SW480 (cell line): Measurements from ENCODE around the gene INSYN1.
"Not testable (repeated sequence)": the region's sequence is repeated elsewhere in the genome, so short reads cannot be mapped to it uniquely, and the experiment has no call there.

Experiments
- DNase-seq: peaks from one replicate; pipeline ENCODE4 v3.0.0-alpha.2; 2016; ENCODE audit warnings: low spot score

INSYN1 gene, protein sequence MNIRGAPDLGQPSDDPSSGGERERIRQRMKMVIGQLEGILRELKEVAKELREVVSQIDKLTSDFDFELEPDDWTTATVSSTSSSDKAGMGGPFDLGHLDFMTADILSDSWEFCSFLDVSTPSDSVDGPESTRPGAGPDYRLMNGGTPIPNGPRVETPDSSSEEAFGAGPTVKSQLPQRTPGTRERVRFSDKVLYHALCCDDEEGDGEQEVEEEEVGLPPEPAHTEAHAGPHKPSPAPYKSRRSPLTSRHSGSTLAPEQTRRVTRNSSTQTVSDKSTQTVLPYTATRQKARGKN

DNA sequence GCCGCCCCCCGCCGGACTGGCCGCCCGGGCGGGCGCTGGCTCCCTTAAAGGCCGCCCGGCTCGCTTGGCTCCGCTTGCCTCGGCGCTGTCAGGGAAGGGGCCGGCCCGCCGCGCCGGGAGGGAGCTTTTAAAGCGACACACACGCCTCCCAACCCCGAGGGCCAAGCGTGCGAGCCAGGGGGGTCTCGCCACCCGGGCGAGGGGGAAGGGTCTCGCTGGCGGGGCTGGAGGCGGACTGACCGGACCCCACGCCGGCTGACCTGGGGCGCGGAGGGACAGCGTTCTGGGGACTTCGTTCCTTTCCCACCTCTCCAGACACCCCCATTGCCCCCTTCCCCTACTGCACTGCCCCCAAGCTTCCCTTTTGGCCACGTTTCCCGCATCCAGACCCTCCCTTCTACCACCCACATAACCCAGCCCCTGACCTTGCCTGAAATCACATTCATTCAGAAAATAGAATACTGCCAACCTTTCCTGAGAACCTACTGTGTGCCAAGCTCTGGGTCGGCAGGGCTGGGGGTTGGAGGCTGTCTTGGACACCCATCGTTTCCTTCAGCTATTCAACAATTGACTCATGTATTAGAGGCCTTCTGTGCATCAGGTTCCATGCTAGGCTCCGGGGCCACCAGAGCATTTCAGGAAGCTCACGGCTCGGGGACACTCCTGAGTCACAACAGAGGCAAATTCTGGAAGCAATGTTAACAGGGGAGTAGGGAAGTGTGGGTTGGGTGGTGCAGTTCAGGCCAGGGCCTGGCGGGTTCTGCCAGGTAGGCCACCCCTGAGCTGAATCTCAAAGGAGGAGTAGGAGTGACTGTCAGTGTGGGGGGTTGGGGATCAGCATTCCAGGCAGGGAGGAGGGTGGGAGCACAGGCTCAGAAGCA is at the start of gene INSYN1:
Gene INSYN1, minus strand, starts transcription at position 102 of the 881 bp plus-strand sequence. CDS start 2,221 bp downstream, outside the sequence.
- no peak for DNase-seq

- no peak for DNase-seq
These were observed 49.4 kb upstream of the INSYN1 start for GRCh38 chr15:73802431-73803041.

DNA sequence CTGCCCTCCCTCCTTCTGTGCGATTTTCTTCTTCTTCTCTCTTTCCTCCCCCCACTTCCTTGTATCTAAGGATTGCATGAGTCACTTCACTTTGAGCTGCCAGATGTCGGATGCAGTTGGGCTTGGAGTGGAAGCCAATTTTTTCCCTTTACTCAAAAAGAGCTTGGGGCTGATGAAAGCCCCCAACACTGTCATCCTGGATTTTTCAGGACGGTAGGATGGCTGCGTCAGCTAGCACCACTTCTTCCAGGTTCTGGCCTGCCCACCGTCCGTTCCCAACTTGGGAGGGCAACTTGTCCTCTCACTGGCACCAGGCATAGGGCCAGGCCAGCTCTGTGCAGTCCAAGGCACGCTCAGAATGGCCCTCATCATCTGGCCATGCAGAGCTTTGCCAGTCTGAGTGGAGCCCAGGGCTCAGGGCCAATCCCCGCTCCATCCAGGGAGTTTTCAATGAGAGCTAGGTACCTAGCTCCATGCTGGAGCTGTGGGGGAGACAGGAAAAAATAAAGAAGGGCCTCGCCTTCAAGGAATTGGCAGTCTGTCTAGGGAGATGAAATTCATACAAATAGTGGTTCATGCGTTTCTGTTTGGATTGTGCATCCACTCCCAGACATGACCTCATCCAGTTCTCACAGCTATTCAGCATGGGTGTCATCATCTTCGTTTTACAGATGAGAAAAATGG is 47.7 kb upstream of the INSYN1 start:
- DNase-seq: no peak

DNA sequence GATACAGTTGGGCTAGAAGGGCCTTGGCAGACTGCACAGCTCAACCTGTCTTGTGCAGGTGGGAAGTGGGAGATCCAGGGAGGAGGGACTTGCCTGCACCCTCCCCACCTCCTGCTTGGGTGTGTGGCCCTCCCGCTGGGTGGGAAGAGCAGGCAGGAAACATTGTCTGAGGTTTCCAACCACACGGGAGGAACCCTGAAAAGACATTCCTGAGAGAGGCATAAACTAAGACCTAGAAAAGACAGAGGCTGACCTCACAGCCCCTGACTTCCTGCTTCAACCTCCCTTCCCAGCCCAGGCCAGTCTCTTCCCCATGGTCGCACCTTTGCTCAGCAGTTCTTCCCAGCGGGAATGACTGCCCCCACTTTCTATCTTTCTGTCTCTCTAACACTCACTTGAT is 46.3 kb upstream of the INSYN1 start:
- DNase-seq: peak; percentile 17

DNA sequence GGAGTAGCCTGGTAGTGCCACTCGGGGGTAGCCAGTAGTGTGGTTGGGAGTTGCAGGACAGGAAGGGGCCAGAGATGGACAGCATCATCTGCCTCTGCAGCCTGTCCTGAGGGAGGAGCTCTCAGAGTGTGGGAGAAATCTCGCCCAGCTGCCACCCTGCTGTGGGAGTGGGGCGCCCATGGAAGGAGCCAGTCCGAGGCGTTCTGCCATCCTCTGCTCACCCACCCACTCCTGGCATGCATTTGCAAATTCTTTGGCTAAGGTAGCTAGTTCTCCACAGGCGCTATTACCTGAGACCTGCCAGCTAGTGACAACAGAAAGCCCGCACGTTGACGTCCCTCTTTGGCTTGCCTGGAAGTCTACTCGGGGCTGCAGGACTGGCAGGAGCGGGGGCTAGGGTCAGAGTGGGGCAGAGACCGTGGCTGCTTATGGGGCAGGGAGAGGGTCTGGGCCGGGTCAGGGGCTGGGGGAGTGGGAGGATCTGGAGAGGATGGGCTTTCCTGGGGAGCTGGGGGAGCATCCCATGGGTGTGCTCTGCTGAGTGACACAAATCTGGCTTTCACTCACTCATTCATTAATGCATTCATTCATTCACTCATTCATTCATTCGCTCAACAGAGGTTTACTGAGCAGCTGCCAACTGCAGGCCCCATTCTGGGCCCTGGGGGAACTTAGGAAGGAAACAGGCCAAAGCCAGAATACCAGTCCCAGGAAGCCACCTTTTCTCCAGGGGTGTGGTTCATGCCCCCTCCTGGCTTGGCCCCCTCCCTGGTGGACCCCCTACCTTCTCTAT is 44.4 kb upstream of the INSYN1 start:
- DNase-seq: no peak

DNA sequence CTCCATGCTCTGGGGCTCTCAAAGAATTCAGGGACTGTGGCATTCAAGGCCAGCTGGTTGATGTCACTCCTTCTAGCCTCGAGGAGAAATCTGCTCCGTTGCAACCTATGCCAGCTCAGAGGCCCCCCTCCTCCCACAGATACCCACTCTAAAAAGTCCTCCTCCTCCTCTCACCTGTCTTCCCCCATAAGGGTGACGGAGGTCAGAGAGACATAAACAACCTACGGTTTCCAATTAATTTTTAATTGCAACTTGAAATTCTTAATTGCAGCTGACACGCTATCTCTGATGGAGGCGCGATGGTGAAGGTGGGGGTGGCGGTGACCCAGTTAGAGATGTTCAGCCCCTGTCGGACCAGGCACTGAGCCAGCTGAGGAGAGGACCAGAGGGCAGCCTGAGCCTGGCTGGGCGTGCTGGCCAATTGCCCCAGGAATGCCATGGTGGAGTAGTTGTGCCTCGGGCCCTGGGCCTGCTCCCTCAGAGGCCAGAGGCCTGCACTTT is 43.2 kb upstream of the INSYN1 start:
- DNase-seq: no peak

DNA sequence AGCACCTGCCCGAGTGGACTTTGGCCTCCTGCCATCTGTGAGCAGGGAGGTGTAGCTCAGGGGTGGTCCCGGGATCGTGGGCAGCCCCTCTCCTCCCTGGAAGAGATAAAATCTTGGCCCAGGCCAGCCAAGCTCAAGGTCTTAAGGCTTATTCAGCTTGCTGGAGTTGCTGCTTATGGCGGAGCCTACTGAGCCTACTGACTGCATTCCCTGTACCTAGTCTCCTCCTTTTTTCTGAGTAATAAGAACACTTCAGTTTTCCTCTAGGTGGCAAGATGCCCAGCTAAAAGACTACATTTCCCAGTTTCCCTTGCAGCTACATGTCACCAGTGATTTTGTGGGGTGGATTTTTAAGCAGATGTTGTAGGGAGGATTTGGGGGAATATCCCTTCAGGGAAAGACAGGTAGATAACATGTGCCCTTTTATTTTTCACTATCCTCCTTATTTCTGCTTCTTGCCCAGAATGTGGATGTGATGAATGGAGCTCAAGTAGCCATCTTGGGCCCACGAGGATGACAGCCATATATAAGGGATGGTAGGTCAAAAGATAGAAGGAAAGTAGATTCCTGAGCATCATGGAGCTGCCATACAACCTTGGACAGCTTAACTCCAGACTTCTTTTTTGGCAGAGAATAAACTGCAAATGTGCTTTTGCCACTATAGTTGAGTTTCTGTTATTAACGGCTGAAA is 41.4 kb upstream of the INSYN1 start:
- DNase-seq: no peak

DNA sequence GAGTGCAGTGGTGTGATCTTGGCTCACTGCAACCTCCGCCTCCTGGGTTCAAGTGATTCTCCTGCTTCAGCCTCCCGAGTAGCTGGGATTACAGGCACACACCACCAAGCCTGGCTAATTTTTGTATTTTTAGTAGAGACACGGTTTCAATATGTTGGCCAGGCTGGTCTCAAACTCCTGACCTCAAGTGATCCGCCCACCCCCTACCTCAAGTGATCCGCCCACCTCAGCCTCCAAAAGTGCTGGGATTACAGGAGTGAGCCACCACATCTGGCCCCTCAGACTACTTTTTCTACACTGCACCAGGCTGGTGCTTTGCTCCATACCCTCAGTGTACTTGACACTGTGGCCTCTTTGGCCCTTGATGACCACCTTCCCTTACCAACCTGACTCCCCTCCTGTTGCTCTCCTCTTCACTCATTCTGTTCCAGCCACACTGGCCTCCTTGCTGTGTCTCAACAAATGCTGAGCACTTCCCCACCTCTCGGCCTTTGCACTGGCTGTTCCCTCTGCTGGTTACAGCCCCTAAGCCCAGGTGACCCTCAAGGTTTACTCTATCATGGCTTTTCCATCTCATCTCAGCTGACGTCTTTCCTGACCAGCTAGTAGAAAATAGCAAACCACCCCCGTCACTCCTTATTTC is 39.9 kb upstream of the INSYN1 start:
- not testable (repeated sequence) for DNase-seq

DNA sequence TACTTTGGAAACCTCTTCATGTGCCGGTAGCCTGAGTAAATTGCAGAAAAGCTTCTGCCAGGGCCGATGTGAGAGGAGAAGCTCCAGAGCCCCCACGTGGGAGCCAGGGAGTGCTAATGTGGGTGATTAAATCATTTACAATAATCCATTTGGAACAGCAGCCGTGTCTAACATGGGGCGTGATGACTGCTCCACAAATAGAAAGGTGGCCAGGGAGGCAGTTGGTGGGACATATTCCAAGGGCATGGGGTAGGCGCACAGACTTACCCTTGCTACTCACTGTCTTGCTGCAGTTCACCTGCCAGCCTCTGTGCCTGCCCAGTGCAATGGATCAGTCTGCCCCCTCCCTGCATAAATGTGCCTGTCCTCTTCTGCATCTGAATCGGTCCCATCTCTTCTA is 39.3 kb upstream of the INSYN1 start:
- DNase-seq: no peak

GRCh38 chr15:73789521-73790240 is 36.5 kb upstream of the INSYN1 start:
- no peak for DNase-seq

DNA sequence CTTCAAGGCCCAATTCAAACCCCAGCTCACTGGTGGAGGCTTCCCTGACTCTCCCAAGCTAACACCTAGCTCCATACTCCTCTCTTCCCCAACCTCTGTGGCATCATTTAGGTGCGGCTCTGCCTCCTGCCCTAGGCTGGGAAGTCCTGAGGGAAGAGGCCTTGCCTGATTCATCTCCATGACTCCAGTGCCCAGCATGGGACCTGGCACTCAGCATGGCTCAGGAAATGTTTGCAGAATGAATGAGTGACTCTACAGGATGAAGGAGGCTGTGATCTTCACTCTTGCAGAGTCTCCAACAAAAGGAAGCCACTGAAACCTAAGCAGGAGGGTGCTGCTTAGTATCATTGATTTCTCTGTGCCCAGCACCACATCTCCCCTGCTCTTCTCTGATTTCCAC is 34.5 kb upstream of the INSYN1 start:
- no peak for DNase-seq

- no peak for DNase-seq
These were observed 33.4 kb upstream of the INSYN1 start for GRCh38 chr15:73786538-73786937.

- not testable (repeated sequence) for DNase-seq
These were observed 32.3 kb upstream of the INSYN1 start for GRCh38 chr15:73785256-73786014.

- no peak for DNase-seq
These were observed 31.1 kb upstream of the INSYN1 start for GRCh38 chr15:73784291-73784690.

- DNase-seq: no peak
These were observed 29.3 kb upstream of the INSYN1 start for GRCh38 chr15:73782344-73782959.

DNA sequence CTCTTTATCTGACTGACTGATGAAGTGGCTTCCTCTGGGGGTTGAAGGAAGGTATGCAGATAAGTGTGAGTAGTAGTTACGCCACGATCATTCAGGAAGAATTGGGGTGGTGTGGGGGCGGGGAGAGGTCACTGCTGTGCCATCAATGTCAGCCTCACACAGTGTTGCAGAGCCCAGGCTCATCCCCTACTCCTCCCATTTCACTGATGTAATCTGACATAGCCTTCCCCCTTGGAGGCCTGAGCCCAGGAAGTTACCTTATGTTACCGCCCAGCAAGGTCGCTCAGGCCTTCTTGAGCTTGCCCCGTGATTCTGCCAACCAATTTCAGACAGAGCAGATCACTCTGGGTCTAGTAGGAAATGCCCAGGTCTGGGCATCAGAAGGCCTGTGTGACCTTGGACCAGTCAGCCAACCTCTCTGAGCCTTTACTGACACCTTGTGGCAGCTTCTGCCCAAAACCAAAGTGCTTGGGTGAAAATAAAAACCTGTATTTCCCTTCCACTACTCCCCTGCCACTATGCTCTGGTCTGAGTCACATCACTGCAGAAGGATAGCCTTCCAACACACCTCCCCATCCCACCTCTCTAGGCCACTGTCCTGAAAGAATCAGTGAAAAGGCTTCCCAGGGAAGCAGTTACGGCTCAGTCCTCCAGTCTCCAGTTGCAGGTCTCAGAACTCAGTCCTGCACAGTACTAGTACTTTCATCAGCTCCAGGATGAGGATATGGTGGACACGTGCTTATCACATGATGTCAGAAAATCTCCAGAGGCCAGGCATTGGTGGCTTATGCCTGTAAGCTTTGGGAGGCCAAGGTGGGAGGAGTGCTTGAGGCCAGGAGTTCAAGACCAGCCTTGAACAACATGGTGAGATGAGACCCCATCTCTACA is 28.1 kb upstream of the INSYN1 start:
- DNase-seq: no peak

DNA sequence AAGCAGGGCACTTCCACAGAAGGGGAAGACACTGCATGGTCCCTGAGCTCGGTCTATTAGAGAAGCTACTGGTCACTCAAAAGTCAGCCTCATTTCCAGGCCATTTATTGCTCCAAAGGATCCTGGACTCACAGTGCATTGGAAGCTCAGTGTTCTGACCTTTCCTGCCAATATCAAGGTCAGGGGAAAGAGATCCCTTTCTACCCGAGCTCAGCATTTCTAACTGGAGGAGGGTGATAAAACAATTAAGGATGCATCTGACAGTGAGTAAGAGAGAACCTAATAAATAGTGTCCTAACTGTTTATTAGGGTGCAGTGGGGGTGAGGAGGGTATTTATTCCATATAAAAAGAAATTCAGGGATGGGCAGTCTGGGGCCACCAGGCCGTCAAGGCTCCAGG is 26.8 kb upstream of the INSYN1 start:
- DNase-seq: no peak
